ENCODE measurements around the gene CFAP73.
"Not testable (repeated sequence)": the region's sequence is repeated elsewhere in the genome, so short reads cannot be mapped to it uniquely, and the experiment has no call there.

Gene CFAP73

DNA sequence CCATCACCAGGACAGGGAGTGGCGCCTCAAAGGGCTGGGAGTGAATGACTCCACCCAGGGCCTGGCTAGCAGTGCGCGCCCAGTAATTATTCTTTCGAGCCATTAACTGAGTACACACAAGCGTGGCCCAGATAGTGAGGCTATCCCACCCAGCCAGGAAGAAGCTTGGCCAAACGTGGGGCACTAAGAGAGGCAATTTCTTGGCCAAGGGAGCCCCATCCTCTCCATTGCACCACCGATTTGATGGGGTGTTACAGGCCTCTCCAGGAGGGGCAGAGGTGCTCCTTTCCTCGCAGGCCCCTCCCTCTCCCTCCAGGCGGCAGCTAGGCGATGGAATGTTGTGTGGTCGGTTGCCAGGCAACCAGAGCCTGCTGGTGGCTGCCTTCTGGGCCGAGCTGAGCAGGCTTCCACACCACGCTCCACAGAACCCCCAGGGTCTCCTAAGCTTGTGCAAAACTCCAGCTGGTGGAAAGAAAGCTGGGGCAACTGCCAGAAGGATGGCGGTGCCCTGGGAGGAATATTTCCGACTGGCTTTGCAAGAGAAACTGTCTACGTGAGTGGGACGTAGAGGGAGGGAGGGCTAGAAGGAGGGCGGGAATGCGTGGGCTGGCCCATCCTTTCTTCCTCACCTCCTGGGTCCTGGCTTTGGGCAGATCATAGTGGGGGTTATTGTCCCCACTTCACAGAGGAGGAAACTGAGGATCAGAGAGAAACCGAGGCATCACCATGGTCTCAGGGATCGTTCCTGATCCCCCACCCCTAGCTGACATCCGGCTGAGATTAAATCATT is at the start of gene CFAP73:
Gene CFAP73, plus strand, starts transcription at position 364 of the 790 bp plus-strand sequence. Its CDS starts 134 bp downstream, at position 498.
- no peak for DNase-seq (ENCODE audit: low read depth in 2 of 2)

DNA sequence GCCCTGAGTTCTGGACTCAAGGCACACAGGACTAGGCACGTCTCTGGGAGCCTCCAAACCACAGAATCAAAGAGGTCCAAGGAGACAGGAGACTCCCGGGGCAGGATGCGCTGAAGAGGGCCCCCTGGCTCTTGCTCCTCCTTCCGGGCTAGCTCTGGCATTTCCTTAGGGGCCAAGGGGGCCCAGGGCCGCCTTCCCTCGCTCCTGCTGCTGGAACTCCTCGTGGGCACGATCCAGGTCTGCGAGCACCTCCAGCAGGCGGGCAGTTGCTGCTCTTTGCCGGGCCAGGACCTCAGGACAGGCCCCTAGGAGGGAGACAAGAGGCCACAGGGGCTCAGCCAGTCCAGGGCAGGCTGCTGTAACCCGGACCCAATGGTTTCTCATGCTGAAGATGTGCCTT is 49.8 kb upstream of the CFAP73 start:
- no peak for DNase-seq (ENCODE audit: low read depth in 2 of 2)

DNA sequence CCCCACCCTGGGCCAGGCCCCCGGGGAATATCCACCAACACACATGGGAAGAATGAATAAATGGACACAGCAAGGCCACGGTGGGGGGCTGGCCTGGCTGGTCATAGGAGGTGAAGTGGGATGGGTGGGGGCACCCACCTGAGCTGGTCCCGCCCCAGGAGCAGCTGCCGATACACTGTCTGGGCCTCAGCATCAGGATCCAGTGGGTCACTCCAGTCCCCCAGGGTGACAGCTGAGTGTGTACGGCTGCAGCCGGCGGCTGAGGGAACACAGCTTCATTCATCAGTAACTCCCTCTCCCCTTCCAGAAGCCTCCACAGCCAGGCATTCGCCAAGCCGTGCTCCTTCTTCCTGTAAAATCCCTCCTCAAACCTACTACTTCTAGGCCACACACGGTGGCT is 47.8 kb upstream of the CFAP73 start:
- no peak for DNase-seq (ENCODE audit: low read depth in 2 of 2)

DNA sequence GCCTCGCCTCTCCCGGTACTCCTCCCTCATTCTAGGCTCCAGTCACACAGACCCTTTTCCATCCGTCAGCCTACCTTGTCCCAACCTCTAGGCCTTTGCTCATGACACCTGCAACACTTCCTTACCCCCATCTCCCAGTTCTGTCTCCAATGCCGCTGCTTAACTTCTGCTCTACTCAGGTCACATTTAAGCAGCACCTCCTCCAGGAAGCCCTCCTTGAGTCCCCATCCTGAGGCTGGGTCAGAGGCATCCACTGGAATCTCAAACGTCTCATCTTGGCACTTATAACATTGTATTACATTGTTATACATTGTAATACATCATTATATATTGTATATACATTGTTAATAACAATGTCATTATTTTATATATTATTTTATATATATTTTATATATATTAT is 46.7 kb upstream of the CFAP73 start:
- DNase-seq (ENCODE audit: low read depth in 2 of 2): no peak

DNA sequence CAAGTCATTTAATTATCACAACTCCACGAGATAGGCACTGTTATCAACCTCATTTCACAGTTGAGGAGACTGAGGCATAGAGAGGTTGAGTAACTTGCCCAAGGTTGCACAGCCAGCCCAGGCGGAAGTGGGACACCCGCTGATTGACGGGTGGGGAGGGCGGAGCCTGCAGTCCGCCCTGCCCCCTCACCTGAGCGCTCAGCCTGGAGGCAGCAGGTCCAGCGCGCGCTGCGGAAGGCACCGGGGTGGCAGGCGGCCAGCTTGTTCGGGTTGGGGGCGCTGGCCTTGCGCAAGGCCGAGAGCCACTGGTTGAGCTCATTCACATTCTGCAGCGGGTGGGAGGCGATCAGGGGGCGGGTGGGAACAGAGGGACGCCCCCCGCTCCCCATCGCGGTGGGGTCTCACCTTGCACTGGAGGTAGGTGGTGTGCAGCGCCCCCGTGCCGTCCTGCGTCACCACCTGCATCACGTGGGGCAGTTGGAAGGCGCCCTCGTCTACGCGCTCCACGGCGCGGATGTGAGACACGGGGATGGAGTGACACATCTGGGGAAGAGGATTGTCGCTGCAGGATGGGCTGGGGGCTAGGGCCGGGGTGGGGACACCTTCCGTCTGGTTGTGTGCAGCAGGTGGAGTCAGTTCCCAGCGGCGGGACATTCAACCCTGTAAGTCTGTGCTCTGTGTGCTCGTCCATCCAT is 45.6 kb upstream of the CFAP73 start:
- DNase-seq (ENCODE audit: low read depth in 2 of 2): peak; percentile 53 to 59

DNA sequence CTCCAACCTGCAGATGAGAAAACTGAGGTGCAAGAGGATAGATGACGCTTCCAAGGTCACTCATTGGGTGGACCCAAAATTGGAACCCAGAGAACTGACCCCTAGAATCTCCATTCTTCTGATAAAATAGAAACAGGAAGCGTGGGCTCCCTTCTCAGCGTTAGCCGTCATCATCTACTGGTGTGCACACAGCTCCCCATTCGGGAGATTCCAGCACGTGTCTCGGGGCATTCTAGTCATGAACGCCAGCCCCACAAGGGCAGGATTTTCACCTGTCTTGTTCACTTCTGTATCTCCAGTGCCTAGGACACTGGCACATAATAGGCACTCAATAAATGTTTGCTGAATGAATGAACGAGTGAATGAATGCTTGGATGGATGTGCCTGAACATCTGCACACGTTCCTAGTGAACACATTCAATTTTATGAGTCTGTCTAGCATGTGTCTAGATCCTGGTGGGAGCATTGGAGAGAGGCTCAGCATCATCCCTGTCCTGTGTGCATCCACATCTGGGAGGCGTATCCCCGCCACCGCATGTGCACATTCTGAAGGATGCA is 44.5 kb upstream of the CFAP73 start:
- DNase-seq (ENCODE audit: low read depth in 2 of 2): no peak

DNA sequence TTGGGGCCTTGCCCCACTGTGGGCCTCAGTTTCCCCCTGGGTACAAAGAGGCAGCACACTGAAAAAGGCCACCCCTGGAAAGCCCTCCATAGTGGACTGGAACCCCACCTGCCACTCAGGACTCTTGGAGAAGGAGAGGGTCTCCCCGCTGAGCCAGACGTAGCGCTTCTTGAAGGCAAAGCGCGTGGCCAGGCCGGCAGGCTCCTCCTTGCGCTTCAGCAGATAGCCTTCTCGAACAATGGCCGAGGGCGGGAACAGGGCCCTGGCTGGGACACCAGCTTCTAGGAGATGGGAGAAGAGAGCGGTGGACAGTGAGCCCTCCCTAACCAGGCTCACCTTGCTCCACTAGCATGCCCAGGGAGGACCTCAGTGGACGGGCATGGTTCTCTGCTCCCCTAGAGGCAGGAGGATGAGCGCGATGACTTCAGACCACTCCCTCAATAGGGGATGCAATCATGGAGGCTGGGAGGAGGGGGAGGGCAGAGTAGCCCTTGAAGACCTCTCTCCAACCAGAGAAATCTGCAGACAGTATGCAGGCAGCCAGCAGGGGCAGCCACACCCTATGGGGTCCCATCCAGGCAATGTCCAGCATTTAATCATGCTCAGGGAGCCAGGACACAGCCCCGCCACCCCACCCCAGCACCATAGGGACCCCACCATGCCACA is 43.8 kb upstream of the CFAP73 start:
- no peak for DNase-seq (ENCODE audit: low read depth in 2 of 2)

DNA sequence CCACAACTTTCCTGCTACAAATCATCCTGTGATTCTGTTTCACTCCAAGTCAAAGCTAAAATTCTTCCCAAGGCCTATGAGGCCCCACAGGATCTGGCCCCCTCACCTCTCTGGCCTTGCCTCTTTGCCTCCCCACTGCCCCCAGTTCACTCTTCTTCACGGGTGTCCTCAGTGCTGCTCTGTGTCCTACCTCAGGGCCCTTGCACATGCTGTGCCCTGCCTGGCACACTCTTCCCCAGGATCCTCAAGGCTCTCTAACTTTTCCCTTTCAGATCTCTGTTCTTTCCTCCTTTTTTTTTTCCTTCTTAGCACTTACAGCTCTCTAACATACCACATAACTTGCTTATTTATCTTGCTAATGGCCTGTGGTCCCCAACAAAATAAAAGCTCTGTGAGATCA is 43.2 kb upstream of the CFAP73 start:
- no peak for DNase-seq (ENCODE audit: low read depth in 2 of 2)

DNA sequence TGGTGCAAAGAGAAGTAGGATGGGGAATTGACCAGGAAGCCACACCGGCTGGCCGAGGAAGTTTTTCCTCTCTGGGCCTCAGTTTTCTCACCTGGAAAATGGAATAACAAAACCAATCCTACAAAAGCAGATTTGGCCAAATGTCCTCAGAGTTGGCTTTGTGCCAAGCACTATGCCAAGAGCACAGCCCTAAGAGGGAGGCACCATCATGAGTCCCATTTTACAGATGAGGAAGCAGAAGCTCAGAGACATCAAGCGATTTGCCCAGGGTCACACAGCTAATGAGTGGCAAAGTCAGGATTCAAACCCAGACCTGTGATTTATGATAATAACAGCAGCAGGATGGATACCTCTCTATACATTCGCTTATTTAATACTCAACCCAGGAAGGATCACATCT is 41.2 kb upstream of the CFAP73 start:
- DNase-seq (ENCODE audit: low read depth in 2 of 2): no peak

DNA sequence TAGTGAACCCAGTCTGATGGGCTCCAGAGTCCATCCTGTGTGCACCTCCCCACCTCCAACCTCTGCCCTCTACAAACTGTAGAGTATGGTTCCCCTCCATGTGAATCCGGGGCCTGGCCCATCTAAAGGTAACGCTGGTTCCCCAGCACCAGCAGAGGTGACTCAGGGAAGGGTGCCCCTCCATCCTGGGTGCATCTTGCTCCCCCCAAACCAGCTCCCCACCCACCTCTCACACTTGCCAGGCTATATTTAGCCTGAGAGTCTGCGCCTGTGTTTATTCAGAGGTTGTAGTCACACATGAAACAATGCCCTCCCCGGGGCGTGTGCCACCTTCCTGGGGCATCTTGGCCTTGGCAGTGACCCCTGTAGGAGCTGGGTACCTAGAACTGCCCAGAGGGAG is 40.2 kb upstream of the CFAP73 start:
- no peak for DNase-seq (ENCODE audit: low read depth in 2 of 2)

DNA sequence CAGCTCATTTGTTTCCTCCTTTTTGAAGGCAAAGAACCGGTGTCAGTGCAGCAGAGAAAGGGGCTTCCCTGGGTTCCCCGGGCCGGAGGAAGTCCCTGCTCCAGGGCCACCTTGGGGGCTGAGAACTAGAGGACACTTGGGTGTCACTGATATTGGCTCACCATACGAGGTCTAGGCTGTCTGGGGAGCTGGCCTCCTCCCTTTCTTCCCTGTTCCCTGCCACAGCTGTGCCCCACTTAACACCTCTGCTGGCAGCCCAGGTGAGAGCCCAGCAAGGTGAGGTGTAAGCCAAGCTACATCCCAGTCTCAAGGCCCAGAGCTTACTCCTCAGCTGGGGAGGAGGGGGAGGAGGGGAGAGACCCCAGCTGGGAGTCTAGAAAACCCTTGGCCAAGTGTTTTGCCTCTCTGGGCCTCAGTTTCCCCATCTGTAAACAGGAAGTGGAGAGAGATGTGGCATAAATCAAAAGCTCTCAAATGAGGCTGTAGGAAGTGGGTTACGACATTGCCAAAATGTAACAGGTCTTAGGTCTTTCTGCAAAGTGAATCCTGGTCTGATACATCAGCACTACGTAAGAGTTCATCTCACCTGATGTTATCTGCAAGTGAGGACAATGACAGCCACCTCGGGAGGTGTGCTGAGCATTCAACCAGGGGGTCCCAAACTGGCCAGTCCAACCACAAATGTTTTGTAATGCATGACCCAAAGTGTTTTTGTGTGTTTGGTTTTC is 39.5 kb upstream of the CFAP73 start:
- DNase-seq (ENCODE audit: low read depth in 2 of 2): no peak

DNA sequence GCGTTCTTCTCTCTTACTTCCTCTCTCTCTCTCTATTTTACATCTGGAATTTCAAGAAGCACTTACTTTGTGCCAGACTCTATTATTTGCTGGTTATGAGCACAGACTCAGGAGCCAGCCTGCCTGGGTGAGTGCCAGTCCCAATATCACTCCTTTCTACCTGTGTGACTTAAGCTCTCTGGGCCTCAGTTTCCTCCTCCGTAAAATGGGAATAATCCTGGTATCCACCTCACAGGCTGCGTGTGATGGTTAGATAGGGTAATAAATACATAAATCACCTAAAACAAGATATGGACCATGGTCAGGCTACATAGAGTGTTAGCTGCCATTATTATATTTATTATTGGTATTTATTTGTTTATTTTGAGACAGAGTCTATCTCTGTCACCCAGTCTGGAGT is 38.3 kb upstream of the CFAP73 start:
- DNase-seq (ENCODE audit: low read depth in 2 of 2): no peak

DNA sequence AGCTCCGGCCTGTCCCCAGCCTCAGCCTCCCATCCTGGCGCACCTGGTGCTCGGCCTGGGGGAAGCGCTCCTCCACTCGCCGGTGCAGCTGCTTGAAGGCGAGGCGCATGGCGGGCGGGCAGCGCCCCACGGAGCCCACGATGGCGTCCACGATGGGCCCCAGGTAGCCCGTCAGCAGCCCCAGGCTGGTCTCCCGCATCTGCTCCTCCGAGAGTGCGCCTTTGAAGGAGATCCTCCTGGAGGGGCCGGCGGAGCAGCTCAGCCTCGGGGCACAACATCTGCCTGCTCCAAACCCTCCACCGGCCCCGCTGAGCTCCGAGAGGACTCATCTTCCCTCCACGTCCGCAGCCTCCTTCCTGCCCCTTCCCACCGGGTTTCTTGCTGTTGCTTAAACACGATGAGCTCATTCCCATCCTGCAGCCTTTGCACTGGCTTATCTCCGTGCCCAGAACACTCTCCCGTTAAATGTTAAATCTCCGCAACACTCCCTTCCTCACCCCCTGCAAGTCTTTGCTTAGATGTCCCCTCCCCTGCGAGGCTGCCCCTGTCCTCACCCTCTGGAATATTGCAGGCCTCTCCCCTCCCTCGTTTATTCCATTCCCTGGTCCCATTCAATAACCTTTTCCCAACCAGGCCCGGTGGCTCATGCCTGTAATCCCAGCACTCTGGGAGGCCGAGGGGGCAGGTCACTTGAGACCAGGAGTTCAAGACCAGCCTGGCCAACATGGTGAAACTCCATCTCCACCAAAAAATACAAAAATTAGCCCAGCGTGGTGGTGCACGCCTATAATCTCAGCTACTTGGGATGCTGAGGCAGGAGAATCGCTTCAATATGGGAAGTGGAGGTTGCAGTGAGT is 37.3 kb upstream of the CFAP73 start:
- DNase-seq (ENCODE audit: low read depth in 2 of 2): no peak

DNA sequence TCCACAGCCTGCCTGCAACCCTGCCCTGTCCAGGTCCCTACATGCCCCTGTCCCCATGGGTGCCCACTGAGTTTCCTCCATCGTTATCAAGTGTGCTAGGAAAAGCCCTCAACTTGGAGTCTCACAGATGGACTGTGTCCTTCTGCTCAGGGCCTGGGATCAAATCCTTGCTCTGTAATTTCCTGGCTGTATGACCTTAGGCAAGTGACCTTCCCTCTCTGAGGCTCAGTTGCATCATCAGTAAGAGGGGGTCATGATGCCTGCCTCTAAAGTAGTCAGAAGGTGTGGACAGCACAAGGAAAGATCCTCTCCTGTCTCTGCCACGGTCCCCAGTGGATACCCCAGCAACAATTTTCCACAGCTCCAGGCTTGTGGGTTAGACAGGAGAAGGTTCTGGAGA is 36.1 kb upstream of the CFAP73 start:
- DNase-seq (ENCODE audit: low read depth in 2 of 2): no peak

DNA sequence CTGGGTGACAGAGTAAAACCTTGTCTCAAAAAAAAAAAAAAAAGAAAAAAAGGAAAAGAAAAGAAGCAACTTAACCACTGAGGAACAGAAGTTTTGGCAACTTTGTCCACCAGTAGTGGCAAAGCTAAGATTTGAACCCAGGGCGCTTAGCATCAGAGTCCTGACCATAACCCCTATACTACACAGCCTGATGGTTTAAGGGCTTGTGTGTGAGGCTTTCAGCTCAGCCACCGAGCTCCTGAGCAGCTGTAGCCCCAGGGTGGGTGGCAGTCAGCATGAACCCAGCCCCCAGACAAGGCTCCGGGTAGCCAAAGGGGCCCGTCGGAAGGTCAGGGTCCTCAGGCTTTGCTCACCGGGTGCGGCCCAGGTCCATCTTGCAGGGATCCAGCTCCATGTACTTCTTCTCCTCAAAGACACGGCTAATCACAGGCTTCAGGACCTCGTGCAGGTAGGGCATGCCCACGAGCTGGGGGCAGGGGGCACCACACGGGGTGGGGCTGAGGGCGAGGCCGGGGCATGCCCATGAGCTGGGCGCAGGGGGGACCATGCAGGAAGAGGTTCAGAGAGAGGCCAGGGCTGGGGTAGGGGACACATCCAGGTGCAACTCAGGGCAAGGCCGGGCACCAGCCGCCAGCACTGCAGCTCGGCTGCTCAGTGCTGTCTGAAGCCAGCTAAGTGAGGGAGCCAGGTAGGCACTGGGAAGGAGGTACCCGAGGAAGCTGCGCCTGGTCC is 34.9 kb upstream of the CFAP73 start:
- no peak for DNase-seq (ENCODE audit: low read depth in 2 of 2)

DNA sequence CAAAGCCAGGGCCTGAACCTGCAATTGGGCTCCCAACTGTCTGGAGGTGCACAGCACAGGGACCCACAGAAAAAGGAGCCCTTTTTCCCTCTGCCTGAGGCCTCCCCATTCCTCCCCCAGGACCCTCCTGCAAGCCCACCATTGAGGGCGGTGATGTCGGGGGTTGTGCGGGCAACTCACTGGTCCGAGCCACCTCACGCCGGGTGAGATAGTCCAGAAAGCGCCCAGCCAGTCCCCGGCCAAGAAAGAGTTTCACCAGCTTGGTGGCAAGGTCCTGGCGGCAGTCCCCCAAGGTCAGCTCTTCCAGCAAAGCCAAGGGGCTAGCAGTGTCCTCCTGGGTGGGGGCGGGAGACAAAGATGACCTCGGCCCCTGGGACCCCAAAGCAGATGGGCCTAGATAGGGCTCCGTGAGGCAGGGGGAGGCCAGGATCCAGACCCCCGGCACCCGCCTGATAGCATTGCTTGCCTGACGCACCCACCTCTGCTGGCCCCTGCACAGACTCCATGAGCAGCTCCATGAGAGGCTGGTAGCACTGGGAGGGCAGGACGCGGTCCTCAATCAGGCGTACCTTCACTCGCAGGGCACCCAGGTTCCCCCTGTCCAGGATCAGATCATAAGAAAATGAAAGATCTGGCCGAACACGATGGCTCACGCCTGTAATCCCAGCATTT is 33.9 kb upstream of the CFAP73 start:
- DNase-seq (ENCODE audit: low read depth in 2 of 2): no peak

DNA sequence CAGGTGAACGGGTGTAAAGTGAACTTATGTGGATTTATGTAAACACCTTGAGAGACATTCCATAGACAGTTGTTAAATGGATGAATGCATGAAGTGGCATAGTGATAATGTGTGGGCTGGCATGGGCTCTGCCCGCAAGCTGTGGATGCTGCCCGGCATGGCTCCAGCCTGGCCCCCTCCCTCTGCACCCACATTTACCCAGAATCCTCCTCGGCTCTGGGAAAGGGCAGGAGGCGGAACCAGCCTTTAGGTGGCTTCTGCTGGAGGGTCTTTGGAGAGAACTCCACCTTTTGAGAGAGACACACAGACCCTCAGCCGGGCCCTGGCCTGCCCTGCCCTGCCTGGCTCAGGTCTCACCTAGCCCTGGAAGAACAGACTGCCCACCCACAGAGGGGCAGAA is 32.6 kb upstream of the CFAP73 start:
- DNase-seq (ENCODE audit: low read depth in 2 of 2): no peak

DNA sequence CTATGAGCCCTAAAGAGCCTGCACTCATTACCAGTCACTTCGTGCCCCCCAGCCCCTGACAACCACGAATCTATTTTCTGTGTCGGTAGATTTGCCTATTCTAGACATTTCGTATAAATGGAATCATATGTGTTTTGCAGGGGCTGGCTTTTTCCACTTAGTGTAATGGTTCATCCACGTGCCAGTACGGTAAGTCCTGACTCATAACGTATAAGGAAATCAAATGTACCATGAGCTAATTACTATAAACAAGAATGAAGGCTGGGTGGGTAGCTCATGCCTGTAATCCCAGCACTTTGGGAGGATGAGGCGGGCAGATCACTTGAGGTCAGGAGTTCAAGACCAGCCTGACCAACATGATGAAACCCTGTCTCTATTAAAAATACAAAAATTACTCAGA is 31.8 kb upstream of the CFAP73 start:
- not testable (repeated sequence) for DNase-seq (ENCODE audit: low read depth in 2 of 2)

DNA sequence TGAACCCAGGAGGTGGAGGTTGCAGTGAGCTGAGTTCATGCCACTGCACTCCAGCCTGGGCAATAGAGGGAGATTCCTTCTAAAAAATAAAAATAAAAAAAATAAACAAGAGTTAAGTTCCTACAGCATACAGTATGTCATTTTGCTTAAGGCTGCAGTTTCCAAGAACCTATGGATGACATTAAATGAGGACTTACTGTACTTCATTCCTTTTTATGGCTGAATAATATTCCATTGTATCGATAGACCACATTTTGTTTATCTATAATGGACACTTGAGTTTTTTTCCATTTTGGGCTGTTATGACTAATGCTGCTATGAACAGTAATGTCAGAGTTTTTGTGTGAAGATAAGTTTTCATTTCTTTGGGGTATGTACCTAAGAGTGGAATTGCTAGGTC is 31.4 kb upstream of the CFAP73 start:
- DNase-seq (ENCODE audit: low read depth in 2 of 2): no peak
